C4-2B (cell line): ENCODE data around the gene CLDN6.

Source experiments
- CTCF ChIP-seq: fragments of 450-650 bp; conservative IDR thresholded peaks from 2 replicates; pipeline ENCODE4 v1.5.1; 2017; ENCODE audit warnings: mild to moderate bottlenecking
- ZFX ChIP-seq: fragments of 450-650 bp; IDR thresholded peaks from 2 replicates; pipeline ENCODE4 v1.6.1; 2017

GRCh38 chr16:3051009-3051408, 33.0 kb upstream of the CLDN6 start:
- TF ChIP-seq CTCF (no peak), ZFX (no peak)
